IPS-15b (cell line): ENCODE measurements around the gene PLEKHA6.

Experiments used
- H3K27me3 ChIP-seq: one replicate; pipeline ENCODE4 v1.6.1; 2013; ENCODE audit warnings: low read length; ENCODE audit not compliant: control insufficient read depth, insufficient read depth
- H3K36me3 ChIP-seq: one replicate; pipeline ENCODE4 v1.6.1; 2013; ENCODE audit warnings: low read length; ENCODE audit not compliant: control insufficient read depth, insufficient read depth
- H3K4me1 ChIP-seq: one replicate; pipeline ENCODE4 v1.6.1; 2013; ENCODE audit warnings: mild to moderate bottlenecking, low read length; ENCODE audit not compliant: control insufficient read depth, insufficient read depth
- H3K4me3 ChIP-seq: one replicate; pipeline ENCODE4 v1.5.1; 2013; ENCODE audit warnings: low read depth, low read length
- H3K9ac ChIP-seq: one replicate; pipeline ENCODE4 v1.6.1; 2013; ENCODE audit warnings: low read depth, mild to moderate bottlenecking, low read length
- H3K9me3 ChIP-seq: one replicate; pipeline ENCODE4 v1.6.1; 2013; ENCODE audit warnings: mild to moderate bottlenecking, low read length; ENCODE audit not compliant: control insufficient read depth, insufficient read depth

Gene PLEKHA6

DNA sequence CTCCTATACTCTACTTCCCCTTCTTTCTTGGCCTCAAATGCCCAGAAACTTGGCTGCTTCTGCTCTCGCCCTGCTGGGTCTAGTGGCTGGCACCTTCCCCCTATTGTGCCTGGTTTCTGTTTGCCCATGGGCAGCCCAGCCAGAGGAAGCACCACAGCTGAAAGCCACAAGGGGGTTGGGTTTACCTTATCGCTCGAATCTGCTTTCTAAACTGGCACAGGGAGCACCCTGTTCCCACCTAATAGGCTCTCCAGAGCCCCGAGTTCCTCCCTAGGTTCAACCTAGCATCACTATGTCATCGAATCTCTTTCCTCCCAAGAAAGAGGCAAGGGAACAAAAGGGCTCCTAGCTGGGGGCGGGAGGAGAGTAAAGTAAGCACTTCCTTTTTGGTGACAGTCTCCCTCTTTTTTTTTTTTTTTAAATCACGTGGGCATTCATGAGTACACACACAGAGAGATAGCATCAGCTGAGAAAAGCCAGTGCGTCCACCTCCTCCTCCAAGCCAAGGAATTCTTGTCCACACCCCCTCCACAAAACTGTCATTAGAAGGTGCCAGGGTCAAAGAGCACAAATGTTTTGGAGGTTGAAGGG, 72.8 kb downstream of the PLEKHA6 start:
- H3K27me3 ChIP-seq, result no peaks in the 10 kb centered on the region
- H3K9me3 ChIP-seq, result no peaks in the 10 kb centered on the region
- no peak overlapping the region for H3K9ac ChIP-seq
- H3K36me3 ChIP-seq, result no peaks in the 10 kb centered on the region
- H3K4me1 ChIP-seq, result peaks cover 22% of the 10 kb centered on the region
- no peak overlapping the region for H3K4me3 ChIP-seq

- H3K4me3 ChIP-seq, result no peak overlapping the region
- H3K9ac ChIP-seq, result no peak overlapping the region
Observed at GRCh38 chr1:204286315-204286714, 73.4 kb downstream of the PLEKHA6 start.

GRCh38 chr1:204285436-204286305, 74.1 kb downstream of the PLEKHA6 start:
- Histone ChIP-seq H3K4me1 (peaks cover 22% of the 10 kb centered on the region), H3K9me3 (no peaks in the 10 kb centered on the region), H3K9ac (no peak overlapping the region), H3K27me3 (no peaks in the 10 kb centered on the region), H3K36me3 (no peaks in the 10 kb centered on the region), H3K4me3 (no peak overlapping the region)

More at GRCh38 chr1:204286315-204286714, 73.4 kb downstream of the PLEKHA6 start:
- Histone ChIP-seq H3K36me3 (no peaks in the 10 kb centered on the region), H3K27me3 (no peaks in the 10 kb centered on the region), H3K4me1 (peaks cover 22% of the 10 kb centered on the region), H3K9me3 (no peaks in the 10 kb centered on the region)

- H3K9ac ChIP-seq, result no peak overlapping the region
- no peaks in the 10 kb centered on the region for H3K36me3 ChIP-seq
- no peak overlapping the region for H3K4me3 ChIP-seq
- H3K9me3 ChIP-seq, result no peaks in the 10 kb centered on the region
- no peaks in the 10 kb centered on the region for H3K27me3 ChIP-seq
- H3K4me1 ChIP-seq, result peaks cover 22% of the 10 kb centered on the region
Observed at GRCh38 chr1:204284929-204285328, 74.8 kb downstream of the PLEKHA6 start.

- H3K9ac ChIP-seq, result no peak overlapping the region
- H3K9me3 ChIP-seq, result no peaks in the 10 kb centered on the region
- H3K27me3 ChIP-seq, result no peaks in the 10 kb centered on the region
- H3K4me1 ChIP-seq, result peaks cover 19% of the 10 kb centered on the region
- no peaks in the 10 kb centered on the region for H3K36me3 ChIP-seq
- no peak overlapping the region for H3K4me3 ChIP-seq
Observed at GRCh38 chr1:204283711-204284651, 75.7 kb downstream of the PLEKHA6 start.

DNA sequence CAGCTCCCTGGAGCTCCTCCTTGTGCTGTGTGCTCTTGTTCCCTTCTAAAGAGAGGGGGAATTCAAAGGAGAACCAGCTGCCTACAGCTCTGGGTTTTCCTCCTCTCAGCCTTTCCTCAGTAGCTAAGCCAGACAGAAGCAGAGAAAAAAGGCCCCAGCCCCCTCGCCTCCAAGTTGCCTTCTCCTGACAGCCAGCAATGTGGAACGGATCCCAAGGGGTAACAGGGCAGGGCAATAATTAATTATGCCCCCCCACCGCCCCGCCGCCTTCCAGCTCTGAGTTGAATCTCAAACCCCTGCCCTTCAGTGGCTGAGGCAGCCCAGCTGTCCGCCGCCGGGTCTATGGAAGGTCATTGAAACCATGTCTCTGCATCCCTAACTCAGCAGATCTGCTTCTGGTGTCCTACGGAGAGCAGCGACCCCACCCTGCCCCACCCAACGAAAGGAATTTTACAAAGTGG, 76.9 kb downstream of the PLEKHA6 start:
- H3K27me3 ChIP-seq, result no peaks in the 10 kb centered on the region
- H3K36me3 ChIP-seq, result no peaks in the 10 kb centered on the region
- H3K4me1 ChIP-seq, result peaks cover 11% of the 10 kb centered on the region
- no peak overlapping the region for H3K9ac ChIP-seq
- H3K9me3 ChIP-seq, result no peaks in the 10 kb centered on the region
- H3K4me3 ChIP-seq, result no peak overlapping the region

- Histone ChIP-seq H3K36me3 (no peaks in the 10 kb centered on the region), H3K4me3 (no peak overlapping the region), H3K9ac (no peak overlapping the region), H3K27me3 (no peaks in the 10 kb centered on the region), H3K4me1 (peaks cover 2% of the 10 kb centered on the region), H3K9me3 (no peaks in the 10 kb centered on the region)
Observed at GRCh38 chr1:204280099-204280961, 79.4 kb downstream of the PLEKHA6 start.

DNA sequence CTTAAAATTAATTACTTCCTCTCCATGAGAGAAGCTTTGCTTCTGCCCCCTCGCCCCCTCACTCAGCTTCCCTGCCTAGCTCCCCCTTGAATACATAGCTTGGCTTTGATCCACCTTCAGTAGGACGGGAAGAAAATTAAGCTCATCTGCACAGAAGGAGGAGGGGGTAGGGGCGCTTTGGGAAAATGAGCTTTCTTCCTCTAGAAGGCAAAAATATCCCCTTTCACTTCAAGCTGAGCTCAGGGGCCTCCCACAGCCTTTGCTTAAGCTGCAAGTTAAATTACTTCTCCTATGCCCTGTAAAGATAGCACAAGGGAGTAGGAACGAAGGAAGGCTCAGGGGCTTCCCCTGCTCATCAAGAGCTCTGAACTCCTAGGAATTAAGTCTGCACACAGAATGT, 80.8 kb downstream of the PLEKHA6 start:
- no peaks in the 10 kb centered on the region for H3K27me3 ChIP-seq

GRCh38 chr1:204278251-204278650, 81.5 kb downstream of the PLEKHA6 start:
- H3K27me3 ChIP-seq, result no peaks in the 10 kb centered on the region
- H3K9ac ChIP-seq, result no peak overlapping the region
- H3K9me3 ChIP-seq, result no peaks in the 10 kb centered on the region
- no peak overlapping the region for H3K4me3 ChIP-seq
- H3K36me3 ChIP-seq, result no peaks in the 10 kb centered on the region
- H3K4me1 ChIP-seq, result peaks cover 2% of the 10 kb centered on the region

More for the DNA sequence above, 80.8 kb downstream of the PLEKHA6 start:
- Histone ChIP-seq H3K4me1 (peaks cover 2% of the 10 kb centered on the region), H3K9me3 (no peaks in the 10 kb centered on the region), H3K36me3 (no peaks in the 10 kb centered on the region), H3K9ac (no peak overlapping the region), H3K4me3 (no peak overlapping the region)

GRCh38 chr1:204277563-204278219, 82.0 kb downstream of the PLEKHA6 start:
- no peaks in the 10 kb centered on the region for H3K4me1 ChIP-seq
- no peak overlapping the region for H3K9ac ChIP-seq
- H3K9me3 ChIP-seq, result no peaks in the 10 kb centered on the region
- no peak overlapping the region for H3K4me3 ChIP-seq
- H3K27me3 ChIP-seq, result no peaks in the 10 kb centered on the region
- H3K36me3 ChIP-seq, result no peaks in the 10 kb centered on the region
